GM19025 (cell line): ENCODE measurements around the gene GRHL1.
A peak's percentile ranks its signal among the peaks of the same experiment; 100 is the strongest.
"Not testable (repeated sequence)": the region's sequence is repeated elsewhere in the genome, so short reads cannot be mapped to it uniquely, and the experiment has no call there.

Source experiments
- ATAC-seq: cut with Tn5 transposase; IDR thresholded peaks from one replicate; pipeline ENCODE4 v1.9.1; 2021; ENCODE audit warnings: mild to moderate bottlenecking, low read depth, moderate library complexity; ENCODE audit not compliant: unreplicated experiment

GRHL1 gene, protein sequence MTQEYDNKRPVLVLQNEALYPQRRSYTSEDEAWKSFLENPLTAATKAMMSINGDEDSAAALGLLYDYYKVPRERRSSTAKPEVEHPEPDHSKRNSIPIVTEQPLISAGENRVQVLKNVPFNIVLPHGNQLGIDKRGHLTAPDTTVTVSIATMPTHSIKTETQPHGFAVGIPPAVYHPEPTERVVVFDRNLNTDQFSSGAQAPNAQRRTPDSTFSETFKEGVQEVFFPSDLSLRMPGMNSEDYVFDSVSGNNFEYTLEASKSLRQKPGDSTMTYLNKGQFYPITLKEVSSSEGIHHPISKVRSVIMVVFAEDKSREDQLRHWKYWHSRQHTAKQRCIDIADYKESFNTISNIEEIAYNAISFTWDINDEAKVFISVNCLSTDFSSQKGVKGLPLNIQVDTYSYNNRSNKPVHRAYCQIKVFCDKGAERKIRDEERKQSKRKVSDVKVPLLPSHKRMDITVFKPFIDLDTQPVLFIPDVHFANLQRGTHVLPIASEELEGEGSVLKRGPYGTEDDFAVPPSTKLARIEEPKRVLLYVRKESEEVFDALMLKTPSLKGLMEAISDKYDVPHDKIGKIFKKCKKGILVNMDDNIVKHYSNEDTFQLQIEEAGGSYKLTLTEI

DNA sequence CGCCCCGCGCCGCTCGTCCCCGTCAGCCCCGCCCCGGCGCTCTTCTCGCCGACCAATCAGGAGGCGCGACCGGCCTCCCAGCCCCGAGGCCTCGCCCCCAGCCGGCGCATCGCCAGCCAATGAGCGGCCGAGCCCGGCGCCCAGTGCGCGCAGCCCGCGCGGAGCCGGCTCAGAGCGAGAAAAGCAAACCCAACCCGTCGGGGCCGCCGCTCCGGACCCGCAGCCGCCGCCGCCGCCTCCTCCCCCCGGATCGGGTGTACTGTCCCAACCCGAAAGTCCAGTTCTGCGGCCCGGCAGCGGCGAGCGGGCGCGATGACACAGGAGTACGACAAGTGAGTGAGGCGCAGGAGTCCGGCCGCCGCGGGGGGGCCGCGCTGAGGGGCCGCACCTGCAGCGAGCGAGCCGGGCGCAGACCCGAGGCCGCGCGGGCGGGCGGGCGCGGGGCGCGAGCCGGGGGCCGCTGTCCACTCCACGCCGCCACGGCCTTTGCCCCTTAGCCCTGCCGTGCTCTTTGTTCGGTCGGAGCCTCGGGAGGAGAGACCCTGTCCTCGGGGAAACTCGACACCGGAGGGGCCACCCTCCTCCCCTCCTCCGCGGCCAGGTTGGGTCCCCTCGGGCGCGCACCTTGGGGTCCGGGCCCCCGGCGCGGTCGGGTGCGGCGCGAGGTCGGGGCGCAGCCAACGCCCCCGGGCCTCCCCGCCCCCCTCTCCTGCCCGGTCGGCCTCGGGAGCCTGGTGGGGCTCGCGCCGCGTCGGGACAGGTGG lies at the start of gene GRHL1:
GRHL1 (plus strand) TSS at position 172 of the 764 bp plus-strand sequence; CDS start at position 313, 141 bp downstream.
- ATAC-seq = peak; percentile 97

DNA sequence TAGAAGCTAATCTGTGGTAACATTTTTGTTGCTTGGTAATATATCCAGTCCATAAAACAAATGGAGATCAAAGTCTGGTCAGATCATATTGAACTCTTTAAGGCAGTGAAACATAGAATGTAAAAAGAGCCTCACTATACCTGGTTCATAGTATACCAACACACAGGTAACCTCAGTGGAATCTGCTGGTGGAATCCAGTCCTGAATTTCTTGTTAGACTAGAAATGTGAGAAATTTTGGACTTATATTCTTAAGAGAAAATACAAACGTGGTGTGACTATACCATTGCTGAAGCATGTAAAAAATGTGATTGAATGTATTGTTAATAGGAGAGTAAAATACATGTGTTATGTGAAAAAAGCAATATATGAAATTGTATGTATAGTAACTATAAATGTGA lies 46.1 kb upstream of the GRHL1 start:
- ATAC-seq = no peak

DNA sequence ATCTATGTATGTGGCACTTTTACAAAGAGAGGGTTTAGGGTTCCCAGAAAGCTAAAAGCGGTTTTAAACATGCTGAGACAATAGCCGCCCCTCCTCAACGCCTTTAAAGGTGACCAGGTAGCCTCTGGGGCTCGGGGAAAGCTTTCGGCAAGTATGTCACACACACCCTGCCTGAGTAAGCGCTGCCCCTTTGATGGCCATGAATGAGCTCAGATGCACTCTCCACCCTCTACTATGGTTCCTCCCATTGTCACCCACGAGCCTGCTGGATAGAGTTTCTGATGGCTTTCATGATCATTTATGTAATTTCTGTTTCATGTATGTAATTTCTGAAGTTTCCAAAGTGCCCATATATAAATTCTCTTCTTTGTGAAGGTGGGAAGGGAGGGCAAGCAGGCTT lies 44.1 kb upstream of the GRHL1 start:
- no peak for ATAC-seq

DNA sequence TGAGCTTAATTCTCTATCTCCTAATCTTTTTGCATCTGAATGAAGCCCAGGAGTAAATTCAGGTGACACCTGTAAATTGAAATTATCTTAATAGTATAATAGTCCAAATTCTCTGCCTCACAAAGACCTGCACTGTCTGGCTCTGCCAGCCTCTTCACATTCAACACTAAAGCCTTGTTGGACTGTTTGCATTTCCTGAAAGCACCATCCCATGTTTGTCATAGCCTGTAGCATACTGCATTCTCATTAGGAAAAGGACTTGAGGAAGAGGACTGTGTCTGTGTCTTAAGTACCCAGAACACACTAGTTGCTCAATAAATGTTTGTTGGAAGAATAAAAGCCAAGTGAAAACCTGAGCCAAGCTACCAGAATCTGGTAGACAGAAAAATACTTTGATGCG lies 42.9 kb upstream of the GRHL1 start:
- no peak for ATAC-seq

DNA sequence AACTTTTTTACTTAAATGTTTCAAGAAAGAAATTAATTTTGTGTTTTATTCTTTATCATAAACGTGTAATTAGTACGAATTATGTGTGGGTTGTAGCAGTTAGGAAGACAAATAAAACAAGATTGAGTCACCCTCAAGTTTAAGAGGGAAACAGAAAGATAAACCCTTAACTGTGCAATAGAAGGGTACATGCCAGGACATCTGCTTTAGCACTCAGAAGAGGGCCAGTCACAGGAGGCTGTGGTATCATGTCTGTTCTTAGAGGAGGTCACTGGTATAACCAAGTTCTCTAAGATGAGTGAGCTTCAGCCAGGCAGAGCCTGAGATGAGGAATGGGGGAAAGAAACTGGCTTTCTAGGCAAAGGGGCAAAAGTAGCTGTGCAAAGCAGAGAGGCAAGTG lies 42.4 kb upstream of the GRHL1 start:
- ATAC-seq = no peak

DNA sequence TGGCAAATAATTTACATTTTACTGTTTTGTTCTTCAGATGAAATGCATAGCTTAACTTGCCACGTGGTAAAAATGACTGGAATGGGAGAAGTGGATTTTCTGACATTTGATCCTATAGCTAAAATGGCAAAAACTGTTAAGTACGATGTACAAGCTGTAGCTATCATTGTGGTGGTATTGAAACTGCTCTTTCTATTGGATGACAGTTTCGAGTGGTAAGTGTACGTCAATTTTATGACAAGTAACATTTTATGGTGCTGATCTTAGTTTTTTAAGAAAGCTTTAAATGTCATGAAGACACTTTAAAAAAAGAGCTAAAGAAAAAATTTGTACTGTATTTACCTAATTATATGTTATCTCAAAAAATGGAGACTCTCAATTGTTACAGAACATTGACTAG lies 40.8 kb upstream of the GRHL1 start:
- no peak for ATAC-seq

DNA sequence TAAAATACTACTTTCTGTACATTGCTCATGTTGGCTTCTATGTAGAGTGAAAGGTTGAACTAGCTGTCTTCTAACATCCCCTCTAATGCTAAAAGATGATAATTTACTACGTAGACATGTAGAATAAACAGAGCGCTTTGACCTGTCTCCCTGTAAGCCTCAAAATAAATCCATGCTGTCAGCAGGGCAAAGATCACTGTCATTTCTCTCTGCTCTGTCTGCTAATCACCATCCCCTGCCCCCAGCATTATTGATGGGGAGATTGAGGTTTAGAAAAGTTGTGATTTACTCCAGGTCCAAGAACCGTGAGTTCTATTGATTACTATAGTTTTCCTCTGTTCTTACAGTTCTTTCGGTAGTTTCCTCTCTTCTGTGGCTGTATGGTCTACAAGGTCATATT lies 39.0 kb upstream of the GRHL1 start:
- no peak for ATAC-seq

DNA sequence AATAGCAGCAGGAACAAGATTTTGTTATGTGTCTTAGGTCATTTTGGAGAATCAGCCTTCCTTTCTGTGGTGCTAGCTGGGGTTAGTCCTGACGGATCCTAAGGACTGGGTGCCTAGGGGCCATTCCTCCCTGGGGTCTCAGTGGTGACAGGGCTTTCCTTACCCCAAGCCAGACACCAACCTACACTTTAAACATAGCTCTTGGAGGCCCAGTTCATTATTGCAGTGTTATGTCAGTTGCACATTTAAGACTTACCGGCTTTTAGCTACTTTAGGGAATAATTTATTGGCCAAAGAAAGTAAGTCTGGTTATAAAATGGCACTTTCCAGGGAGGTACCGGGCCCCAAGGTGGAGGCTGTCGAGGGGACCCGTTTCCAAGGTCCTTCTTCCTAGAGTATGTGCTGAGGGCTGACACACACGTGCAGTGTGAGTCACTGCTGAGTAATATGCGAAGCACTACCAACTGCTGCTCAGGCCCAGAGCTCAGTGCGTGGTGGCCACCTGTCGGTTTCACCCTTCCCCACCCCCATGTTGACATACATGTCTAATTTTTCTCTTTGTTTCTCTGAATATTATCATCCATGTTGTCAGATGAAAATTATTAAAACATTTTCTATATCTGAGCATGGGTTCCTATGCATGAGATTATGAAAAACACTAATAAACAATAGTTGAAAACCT lies 37.0 kb upstream of the GRHL1 start:
- peak; percentile 100 for ATAC-seq

DNA sequence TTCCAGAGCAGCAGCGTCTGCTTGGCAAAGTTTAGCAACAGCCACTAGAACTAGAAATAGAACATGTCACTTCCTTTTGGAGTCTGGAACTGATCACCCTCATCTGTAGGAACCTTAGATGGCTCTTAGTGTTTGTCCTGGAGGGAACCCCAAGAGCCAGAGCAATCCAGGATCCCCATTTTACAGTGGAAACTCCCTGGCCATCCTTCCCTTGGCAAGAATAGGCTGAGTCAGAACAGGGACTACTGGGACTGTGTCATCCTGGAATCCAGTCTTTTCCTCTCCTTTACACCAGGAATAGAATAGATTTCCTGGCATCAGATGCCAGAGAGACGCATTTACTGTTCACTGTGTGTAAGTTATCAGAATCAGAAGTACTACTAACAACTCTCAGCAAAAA lies 33.2 kb upstream of the GRHL1 start:
- ATAC-seq = no peak

DNA sequence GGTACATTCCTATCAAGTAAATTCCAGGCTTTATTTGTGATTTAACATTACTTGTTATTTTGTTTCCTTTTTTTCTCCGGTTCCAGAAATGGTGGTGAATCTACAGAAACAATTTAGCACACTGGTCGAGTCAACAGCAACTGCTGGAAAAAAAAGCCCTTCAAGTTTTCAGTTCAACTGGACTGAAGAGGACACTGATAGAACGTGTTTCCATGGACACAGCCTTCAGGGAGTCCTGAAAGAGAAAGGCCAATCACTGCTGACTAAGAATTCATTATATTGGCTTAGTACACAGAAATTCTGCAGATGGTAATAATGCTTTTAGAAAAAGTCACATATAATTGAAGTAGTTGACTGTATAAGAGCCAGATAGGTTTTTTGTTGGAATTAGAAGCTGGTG lies 32.0 kb upstream of the GRHL1 start:
- ATAC-seq = no peak

DNA sequence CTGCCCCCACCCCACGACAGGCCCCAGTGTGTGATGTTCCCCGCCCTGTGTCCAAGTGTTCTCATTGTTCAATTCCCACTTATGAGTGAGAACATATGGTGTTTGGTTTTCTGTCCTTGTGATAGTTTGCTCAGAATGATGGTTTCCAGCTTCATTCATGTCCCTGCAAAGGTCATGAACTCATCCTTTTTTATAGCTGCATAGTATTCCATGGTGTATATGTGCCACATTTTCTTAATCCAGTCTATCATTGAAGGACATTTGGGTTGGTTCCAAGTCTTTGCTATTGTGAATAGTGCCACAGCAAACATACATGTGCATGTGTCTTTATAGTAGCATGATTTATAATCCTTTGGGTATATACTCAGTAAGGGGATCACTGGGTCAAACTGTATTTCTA lies 24.5 kb upstream of the GRHL1 start:
- ATAC-seq = not testable (repeated sequence)

DNA sequence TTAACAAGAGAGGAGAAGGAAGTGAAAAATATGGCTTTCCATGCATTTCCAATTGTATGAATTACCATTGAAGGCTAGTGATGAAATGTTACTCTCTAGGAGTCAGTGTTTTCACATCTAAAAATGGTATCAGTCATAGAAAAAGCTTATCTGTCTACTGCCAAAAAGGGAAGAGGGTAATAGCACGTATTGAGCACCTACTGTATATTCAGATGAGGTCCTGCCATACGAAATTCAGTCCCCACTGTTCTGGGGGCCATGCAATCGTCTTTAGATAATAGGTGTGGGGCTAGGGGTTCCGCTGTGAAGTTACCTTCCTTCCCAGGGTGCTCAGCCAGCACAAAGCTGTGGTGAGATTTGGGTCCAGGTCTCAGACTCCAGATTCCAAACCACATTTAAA lies 14.2 kb upstream of the GRHL1 start:
- no peak for ATAC-seq

DNA sequence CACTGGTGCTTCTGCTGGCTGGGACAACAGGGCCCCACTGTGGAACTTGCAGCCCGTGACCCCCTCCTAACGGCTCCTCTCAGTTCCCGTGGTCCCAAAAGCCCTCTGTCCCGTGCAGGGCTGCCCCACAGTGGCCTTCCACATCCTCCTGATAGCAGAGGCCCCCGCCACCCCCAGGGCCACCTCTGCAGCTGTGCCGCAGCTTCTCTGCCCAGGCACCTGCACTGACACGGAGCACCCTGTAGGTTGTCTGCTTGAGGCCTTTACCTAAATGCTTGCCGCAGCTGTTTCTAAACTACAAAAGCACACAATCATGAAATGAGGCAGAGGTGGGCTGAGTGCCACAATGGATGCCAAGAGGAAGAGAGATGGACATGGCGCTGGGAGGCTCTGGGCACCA lies 13.5 kb upstream of the GRHL1 start:
- no peak for ATAC-seq

DNA sequence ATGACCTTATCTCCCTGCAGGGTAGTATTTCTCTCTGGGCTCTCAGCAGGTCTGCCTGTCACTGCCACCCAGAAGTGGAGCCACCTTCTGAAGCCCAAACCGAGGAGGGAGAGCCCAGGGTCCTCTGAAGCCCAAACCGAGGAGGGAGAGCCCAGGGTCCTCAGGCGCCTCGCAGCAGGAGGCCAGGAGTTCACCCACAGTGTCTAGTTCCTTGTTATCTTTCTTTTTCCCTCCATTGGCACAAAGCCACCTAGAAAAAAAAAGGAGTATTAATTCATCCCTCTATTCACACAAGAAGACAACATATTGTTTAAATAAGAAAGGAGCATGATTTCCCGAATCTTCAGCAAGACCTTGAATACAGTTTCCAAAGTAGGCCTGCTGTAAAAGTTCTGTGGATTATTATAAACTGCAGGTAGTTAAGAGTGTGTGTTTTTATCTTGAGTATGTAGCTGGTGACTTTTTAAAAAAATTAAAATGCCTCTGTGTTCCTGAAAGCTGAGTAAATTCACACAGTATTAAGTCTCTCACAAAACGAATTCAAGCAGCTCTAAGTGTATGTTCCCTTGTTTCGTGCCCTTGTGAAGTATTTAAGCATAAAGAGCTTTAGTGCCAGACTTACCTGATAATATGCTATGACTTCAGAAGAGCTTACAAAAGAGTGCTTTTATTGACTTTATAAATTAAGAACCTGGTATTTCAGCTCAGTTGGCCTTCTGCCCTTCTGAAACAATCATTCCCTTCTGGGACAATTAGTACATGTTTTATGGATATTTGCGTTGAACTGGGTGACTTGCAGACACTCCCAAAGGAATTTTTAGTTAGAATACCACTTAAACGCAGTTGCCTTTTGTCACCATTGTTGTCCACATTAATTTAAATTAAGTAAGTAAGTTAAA lies 11.7 kb upstream of the GRHL1 start:
- ATAC-seq = no peak

DNA sequence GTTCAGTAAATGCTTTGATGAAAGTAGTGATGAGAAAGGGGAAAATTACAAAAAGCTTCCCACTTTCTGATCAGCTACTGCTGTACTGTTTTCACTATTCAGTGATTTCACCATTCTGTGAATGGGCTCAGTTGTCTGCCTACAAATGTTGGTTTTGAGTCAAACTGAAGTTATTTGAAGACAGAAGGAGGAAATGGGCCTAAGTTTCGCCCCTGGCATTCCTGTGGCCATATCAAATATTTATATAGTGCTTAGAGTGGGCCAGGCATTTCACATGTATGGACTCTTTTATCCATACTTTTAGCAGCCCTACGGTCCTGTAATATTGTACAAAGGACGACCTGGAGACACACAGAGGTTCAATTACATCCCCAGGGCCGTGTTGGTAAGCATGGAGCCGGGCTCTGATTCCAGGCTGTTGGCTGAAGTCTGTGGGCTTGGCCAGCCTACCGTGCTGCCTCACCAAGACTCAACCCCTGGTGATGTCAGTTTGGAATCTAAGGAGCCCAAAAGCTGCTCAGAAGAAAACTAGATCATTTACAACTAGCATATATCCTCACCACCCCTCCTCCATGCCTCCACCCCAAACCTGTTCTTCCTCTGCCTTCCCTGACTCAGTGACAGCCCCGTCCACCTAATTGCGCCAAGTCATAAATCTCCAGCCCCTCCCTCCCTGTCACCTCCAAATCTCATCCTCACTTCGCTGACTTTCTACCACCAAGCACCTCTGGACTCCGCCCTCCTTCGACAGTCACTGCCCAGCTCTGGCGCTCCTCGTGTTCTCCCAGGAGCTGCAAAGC lies 10.1 kb upstream of the GRHL1 start:
- no peak for ATAC-seq

DNA sequence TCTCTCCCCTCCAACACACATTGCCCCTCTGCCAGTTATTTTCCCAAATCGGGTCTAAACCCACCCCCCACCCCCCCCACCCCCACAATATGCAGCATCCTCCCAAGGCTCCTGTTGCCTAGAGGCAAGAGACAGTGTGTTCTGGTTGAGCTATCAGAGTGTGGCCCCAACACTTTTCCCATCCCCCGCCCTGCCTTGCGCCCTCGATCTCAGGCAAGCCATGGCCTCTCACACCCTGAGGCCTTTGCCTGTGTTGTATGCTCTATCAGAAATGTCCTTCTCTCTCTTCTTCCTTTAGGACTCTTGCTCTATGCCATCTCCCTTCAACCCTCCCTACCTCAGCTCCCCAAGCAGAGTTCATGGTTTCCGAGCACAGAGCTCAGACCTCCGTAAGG lies 9.5 kb upstream of the GRHL1 start:
- no peak for ATAC-seq

DNA sequence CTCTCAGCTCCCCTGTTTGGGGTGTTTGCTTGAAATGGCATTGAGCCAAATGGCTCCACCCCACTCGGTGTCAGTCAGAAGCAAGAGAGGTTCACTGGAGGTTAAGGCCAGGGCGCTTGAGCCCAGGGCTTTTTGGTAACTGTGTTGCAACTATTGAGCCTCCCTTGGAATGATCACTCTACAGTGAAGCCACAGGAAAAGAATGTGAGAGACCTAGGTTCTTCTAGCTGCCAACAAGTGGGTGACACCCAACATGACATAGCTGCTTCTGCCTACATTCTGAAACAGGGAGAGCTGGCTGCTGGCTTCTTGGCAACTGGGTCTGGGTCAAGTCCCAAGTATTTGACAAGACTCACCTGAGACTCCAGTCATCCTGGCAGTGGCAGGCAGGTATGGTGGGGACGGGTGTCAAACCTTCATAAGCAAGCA lies 7.1 kb upstream of the GRHL1 start:
- ATAC-seq = no peak

DNA sequence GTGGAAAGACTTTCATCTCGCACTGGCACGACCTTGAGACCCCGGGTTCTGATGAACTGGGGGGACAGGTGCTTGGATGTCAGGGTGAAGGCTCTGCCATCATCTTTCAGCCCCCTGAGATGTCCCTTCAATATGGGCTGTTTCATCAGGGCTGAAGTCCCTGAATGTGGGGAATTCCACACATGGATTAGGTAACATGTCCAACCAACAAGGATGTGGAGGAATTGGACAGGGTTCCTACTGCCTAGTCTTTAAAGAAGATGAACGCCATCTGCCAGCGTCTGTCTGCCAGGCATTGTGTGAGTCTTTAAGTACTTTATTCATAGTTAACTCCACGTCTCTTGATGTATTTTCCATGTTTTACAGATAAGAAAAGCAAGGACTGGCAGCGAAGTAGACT lies 5.9 kb upstream of the GRHL1 start:
- no peak for ATAC-seq

DNA sequence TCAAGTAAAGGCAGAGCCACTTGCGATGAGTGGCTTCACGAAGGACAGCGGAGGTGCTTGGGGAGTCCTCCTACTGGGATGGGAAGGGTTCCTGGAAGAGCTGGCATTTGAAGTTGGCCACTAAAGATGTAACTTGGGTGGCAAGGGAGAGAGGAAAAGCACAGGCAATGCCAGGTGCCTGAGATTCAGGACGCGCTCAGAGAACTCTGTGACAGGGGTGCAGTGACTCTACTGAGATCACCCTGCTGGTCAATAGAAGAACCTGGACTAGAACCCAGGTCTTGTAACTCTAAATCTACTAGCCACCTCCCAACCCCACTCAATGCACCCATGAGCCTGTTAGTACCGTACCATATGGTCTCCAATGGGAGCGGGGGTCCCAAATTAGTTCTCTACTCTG lies 5.4 kb upstream of the GRHL1 start:
- ATAC-seq = no peak
